Activated CD8-positive, alpha-beta T cell treated with anti-CD3 and anti-CD28 coated beads, Interleukin-2, amount 10 ng/mL, durations not matched to agents 7 days and 5 days (primary cell): Measurements from ENCODE around the gene ADAMTSL4. TPM values are rescaled to one million over a fixed set of nuclear protein-coding genes. Genes with fewer than 3 reads are reported as not detected.

Experiments used
- ATAC-seq: fragments of 150-1000 bp; cut with Tn5 transposase; one replicate; pipeline ENCODE4 v1.10.0; 2021; ENCODE audit warnings: moderate library complexity
- CTCF ChIA-PET: fragments of 350-600 bp; sonication (Branson Sonifier 250); formaldehyde crosslinking; loops from one replicate; lab custom pipeline; 2021; ENCODE audit warnings: antibody characterized with exemption; lab: Charles Lee
- POLR2A ChIA-PET: fragments of 350-600 bp; sonication (Branson Sonifier 250); formaldehyde crosslinking; loops from one replicate; lab custom pipeline; 2021; ENCODE audit warnings: antibody characterized with exemption; lab: Charles Lee
- DNase-seq: peaks from one replicate; pipeline ENCODE4 v3.0.0-alpha.2; 2020
- H3K27ac Mint-ChIP-seq: one replicate; pipeline ENCODE4 v1.8.0; 2021; ENCODE audit warnings: mild to moderate bottlenecking, mixed read lengths
- H3K27me3 Mint-ChIP-seq: one replicate; pipeline ENCODE4 v1.8.0; 2021; ENCODE audit warnings: low read depth, mixed read lengths
- H3K36me3 Mint-ChIP-seq: one replicate; pipeline ENCODE4 v1.8.0; 2021; ENCODE audit warnings: low read depth, mixed read lengths
- H3K4me1 Mint-ChIP-seq: one replicate; pipeline ENCODE4 v1.8.0; 2021; ENCODE audit warnings: low read depth, mixed read lengths
- H3K4me3 Mint-ChIP-seq: one replicate; pipeline ENCODE4 v1.8.0; 2021; ENCODE audit warnings: mild to moderate bottlenecking, mixed read lengths
- H3K9me3 Mint-ChIP-seq: one replicate; pipeline ENCODE4 v1.8.0; 2022; ENCODE audit warnings: mixed read lengths; ENCODE audit not compliant: insufficient read depth
- total RNA-seq, 2 experiments: library from RNA; stranded (reverse); gene quantifications; one replicate each; pipeline ENCODE4 v1.2.3, GENCODE V29; 2021

The ADAMTSL4 gene
- total RNA-seq, 2 experiments from 2014 or later, result not detected

DNA sequence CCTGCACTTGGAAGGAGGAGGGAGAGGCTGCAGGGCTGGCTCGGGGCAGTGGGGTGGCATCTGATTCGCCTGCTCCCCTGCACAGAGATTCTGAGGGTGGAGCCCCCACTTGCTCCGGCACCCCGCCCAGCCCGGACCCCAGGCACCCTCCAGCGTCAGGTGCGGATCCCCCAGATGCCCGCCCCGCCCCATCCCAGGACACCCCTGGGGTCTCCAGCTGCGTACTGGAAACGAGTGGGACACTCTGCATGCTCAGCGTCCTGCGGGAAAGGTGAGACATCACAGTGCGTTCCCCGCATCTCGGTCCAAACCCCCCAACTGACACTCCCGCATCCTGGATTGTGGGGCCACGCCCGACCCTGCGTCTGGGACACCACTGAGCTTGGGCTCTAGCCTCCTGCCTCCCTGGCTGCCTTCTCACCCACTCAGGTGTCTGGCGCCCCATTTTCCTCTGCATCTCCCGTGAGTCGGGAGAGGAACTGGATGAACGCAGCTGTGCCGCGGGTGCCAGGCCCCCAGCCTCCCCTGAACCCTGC is 7.9 kb downstream of the ADAMTSL4 start:
- Mint-ChIP-seq H3K36me3 (no peaks in the 10 kb centered on the region), H3K27me3 (peaks cover 3% of the 10 kb centered on the region), H3K4me3 (no peak overlapping the region), H3K27ac (no peak overlapping the region), H3K4me1 (peaks cover 32% of the 10 kb centered on the region), H3K9me3 (no peaks in the 10 kb centered on the region)
- ChIA-PET POLR2A (interaction anchor here (16.0 kb wide), 1 partner anchor 19 kb away, joined by 1108 read pairs; the partner anchor contains the start of gene MCL1), CTCF (interaction anchor here (0.9 to 9.3 kb wide), 2 partner anchors 25 to 65 kb away, joined by 3 to 386 read pairs; partner anchors contain the start of gene ENSA)
- ATAC-seq (no peak), DNase-seq (no peak)

- Mint-ChIP-seq H3K4me1 (peaks cover 32% of the 10 kb centered on the region), H3K36me3 (no peaks in the 10 kb centered on the region), H3K27ac (no peak overlapping the region), H3K9me3 (no peaks in the 10 kb centered on the region), H3K27me3 (no peaks in the 10 kb centered on the region), H3K4me3 (no peak overlapping the region)
- ChIA-PET CTCF (interaction anchor here (9.3 to 14.3 kb wide), 2 partner anchors 18 to 64 kb away, joined by 386 to 412 read pairs; partner anchors contain the start of genes ENSA and MCL1), POLR2A (interaction anchor here (11.1 to 16.0 kb wide), 2 partner anchors 19 to 58 kb away, joined by 169 to 1108 read pairs; partner anchors contain the start of gene MCL1)
- DNase-seq, result no peak
- ATAC-seq, result no peak
These were observed 8.6 kb downstream of the ADAMTSL4 start for GRCh38 chr1:150557813-150558212.

- Mint-ChIP-seq H3K36me3 (no peaks in the 10 kb centered on the region), H3K27ac (no peak overlapping the region), H3K27me3 (no peaks in the 10 kb centered on the region), H3K4me1 (peaks cover 33% of the 10 kb centered on the region), H3K9me3 (no peaks in the 10 kb centered on the region), H3K4me3 (no peak overlapping the region)
- no peak for DNase-seq
- POLR2A ChIA-PET, result interaction anchor here (11.1 to 16.0 kb wide), 2 partner anchors 18 to 58 kb away, joined by 169 to 1108 read pairs; partner anchors contain the start of gene MCL1
- ATAC-seq, result no peak
- CTCF ChIA-PET, result interaction anchor here (1.4 to 14.3 kb wide), 6 partner anchors 10 to 73 kb away, joined by 4 to 412 read pairs (median 15); partner anchors contain the start of genes ENSA, FALEC and MCL1
These were observed 9.1 kb downstream of the ADAMTSL4 start for GRCh38 chr1:150558303-150558704.

- Mint-ChIP-seq H3K4me3 (no peak overlapping the region), H3K36me3 (no peaks in the 10 kb centered on the region), H3K27me3 (no peaks in the 10 kb centered on the region), H3K9me3 (no peaks in the 10 kb centered on the region), H3K27ac (no peak overlapping the region), H3K4me1 (peaks cover 40% of the 10 kb centered on the region)
- ChIA-PET CTCF (interaction anchor here (0.6 to 14.3 kb wide), 23 partner anchors 8 to 447 kb away, joined by 3 to 412 read pairs (median 7); partner anchors contain the start of genes APH1A, CTSK, ENSA and FALEC), POLR2A (interaction anchor here (1.5 to 16.0 kb wide), 5 partner anchors 7 to 70 kb away, joined by 5 to 1108 read pairs (median 73); partner anchors contain the start of genes ENSA and MCL1)
- no peak for DNase-seq
- ATAC-seq, result no peak
These were observed 9.8 kb downstream of the ADAMTSL4 start for GRCh38 chr1:150558761-150559655.

DNA sequence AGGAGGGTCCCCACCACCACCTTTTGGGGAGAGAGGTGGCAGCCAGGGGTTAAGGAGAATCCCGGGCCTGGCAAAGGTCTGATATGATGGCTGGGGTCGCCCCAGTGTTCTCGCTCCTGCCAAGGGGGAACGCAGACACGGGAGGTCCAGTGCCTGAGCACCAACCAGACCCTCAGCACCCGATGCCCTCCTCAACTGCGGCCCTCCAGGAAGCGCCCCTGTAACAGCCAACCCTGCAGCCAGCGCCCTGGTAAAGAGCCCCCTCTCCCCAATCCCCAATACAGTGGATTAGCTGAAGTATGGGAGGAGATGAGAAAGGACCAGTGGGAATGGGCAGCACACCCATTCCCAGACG is 10.4 kb downstream of the ADAMTSL4 start:
- CTCF ChIA-PET, result interaction anchor here (0.6 to 14.3 kb wide), 26 partner anchors 8 to 447 kb away, joined by 3 to 412 read pairs (median 7); partner anchors contain the start of genes APH1A, CTSK, ENSA and FALEC

DNA sequence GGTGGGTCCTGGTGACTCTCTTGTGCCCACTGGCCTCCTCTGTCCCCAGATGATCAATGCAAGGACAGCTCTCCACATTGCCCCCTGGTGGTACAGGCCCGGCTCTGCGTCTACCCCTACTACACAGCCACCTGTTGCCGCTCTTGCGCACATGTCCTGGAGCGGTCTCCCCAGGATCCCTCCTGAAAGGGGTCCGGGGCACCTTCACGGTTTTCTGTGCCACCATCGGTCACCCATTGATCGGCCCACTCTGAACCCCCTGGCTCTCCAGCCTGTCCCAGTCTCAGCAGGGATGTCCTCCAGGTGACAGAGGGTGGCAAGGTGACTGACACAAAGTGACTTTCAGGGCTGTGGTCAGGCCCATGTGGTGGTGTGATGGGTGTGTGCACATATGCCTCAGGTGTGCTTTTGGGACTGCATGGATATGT is 10.8 kb downstream of the ADAMTSL4 start:
- CTCF ChIA-PET, result interaction anchor here (0.6 to 14.3 kb wide), 37 partner anchors 8 to 446 kb away, joined by 3 to 412 read pairs (median 4); partner anchors contain the start of genes APH1A, CTSK, ENSA and FALEC
- peaks cover 2% of the 10 kb centered on the region for H3K36me3 Mint-ChIP-seq

More for the DNA sequence above, 10.4 kb downstream of the ADAMTSL4 start:
- H3K27ac Mint-ChIP-seq, result peak overlapping the region; percentile 99
- peaks cover 46% of the 10 kb centered on the region for H3K4me1 Mint-ChIP-seq
- H3K36me3 Mint-ChIP-seq, result no peaks in the 10 kb centered on the region
- DNase-seq (no peak), ATAC-seq (no peak)
- H3K9me3 Mint-ChIP-seq, result no peaks in the 10 kb centered on the region
- no peaks in the 10 kb centered on the region for H3K27me3 Mint-ChIP-seq
- POLR2A ChIA-PET, result interaction anchor here (1.5 to 16.0 kb wide), 5 partner anchors 7 to 69 kb away, joined by 5 to 1108 read pairs (median 73); partner anchors contain the start of genes ENSA and MCL1
- no peak overlapping the region for H3K4me3 Mint-ChIP-seq

DNA sequence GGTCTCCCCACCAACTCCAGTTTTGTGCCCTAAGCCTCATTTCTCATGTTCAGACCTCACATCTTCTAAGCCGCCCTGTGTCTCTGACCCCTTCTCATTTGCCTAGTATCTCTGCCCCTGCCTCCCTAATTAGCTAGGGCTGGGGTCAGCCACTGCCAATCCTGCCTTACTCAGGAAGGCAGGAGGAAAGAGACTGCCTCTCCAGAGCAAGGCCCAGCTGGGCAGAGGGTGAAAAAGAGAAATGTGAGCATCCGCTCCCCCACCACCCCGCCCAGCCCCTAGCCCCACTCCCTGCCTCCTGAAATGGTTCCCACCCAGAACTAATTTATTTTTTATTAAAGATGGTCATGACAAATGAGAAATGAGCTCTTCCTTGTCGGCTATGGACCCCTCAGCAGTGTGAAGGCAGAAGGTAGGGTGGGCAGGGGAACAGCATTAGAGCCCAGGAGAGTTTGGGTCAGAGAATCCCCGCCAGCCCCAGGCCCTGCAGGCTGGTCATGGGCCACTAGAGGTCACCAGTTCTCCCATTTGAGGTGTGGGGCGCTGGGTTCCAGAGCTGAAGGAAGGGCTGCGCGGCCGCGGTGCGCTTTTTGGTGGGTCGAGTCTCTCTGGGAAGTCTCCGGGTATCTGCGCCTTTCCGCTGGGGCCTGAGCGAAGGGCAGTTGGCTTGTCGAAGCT is 11.5 kb downstream of the ADAMTSL4 start:
- CTCF ChIA-PET, result interaction anchor here (0.6 to 14.3 kb wide), 50 partner anchors 8 to 446 kb away, joined by 3 to 412 read pairs (median 4); partner anchors contain the start of genes CTSK, ENSA, FALEC and GOLPH3L
- ATAC-seq, result peak; percentile 42
- Mint-ChIP-seq H3K9me3 (no peaks in the 10 kb centered on the region), H3K4me1 (peaks cover 54% of the 10 kb centered on the region), H3K27me3 (no peaks in the 10 kb centered on the region), H3K4me3 (peak overlapping the region; percentile 90), H3K36me3 (peaks cover 2% of the 10 kb centered on the region), H3K27ac (peak overlapping the region; percentile 99)
- POLR2A ChIA-PET, result interaction anchor here (0.6 to 16.0 kb wide), 16 partner anchors 7 to 716 kb away, joined by 3 to 1108 read pairs (median 4); partner anchors contain the start of genes CTSK, ENSA, GOLPH3L and MCL1
- peak; percentile 91 for DNase-seq

More for the DNA sequence above, 10.8 kb downstream of the ADAMTSL4 start:
- POLR2A ChIA-PET, result interaction anchor here (1.5 to 16.0 kb wide), 5 partner anchors 8 to 69 kb away, joined by 5 to 1108 read pairs (median 73); partner anchors contain the start of genes ENSA and MCL1
- Mint-ChIP-seq H3K27me3 (no peaks in the 10 kb centered on the region), H3K27ac (peak overlapping the region; percentile 99), H3K9me3 (no peaks in the 10 kb centered on the region), H3K4me1 (peaks cover 50% of the 10 kb centered on the region), H3K4me3 (peak overlapping the region; percentile 90)
- ATAC-seq, result peak; percentile 8
- DNase-seq, result peak; percentile 86

DNA sequence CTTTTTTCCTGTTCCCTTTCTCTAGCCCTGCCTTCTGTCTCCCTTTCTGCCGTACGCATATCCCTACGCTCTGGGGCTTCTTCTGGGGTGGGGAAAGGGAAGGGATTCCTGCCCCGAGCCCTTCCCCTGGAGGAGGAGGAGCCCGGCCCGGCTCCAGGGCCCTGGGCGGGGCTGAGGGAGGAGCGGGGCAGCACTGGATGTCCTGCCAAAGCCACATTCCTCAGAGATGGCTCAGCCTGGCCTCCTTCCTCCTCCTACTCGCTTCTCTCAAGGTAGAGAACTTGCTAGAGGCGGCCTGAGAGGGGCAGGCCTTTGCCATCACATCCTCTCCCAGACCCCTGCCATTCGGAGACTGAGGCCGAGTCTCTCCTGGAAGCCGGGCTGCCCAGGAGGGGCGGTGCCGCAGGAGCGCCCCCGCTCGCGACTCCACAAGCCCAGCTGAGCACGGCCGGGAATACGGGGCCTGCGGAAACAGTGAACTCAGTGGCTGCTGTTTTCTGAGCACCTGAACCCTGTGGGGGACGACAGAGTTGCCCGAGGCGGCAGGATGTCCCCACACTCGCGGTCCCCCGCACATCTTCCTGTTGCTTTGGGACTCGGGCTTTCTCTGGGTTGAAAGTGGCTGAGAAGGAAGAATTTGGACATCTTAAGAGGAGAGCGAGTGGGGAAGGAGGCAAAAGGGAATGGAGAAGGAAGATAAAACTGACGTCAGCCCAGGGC is 12.2 kb downstream of the ADAMTSL4 start:
- no peaks in the 10 kb centered on the region for H3K27me3 Mint-ChIP-seq
- ATAC-seq, result peak; percentile 31
- peaks cover 2% of the 10 kb centered on the region for H3K36me3 Mint-ChIP-seq
- ChIA-PET POLR2A (interaction anchor here (0.6 to 16.0 kb wide), 14 partner anchors 8 to 675 kb away, joined by 3 to 1108 read pairs (median 4); partner anchors contain the start of genes ENSA, GOLPH3L, MCL1 and MINDY1), CTCF (interaction anchor here (0.6 to 14.3 kb wide), 37 partner anchors 7 to 421 kb away, joined by 3 to 412 read pairs (median 5); partner anchors contain the start of genes ENSA, FALEC, GOLPH3L and MCL1)
- DNase-seq, result peak; percentile 80
- peak overlapping the region; percentile 90 for H3K4me3 Mint-ChIP-seq
- peak overlapping the region; percentile 99 for H3K27ac Mint-ChIP-seq
- H3K4me1 Mint-ChIP-seq, result peaks cover 61% of the 10 kb centered on the region
- H3K9me3 Mint-ChIP-seq, result no peaks in the 10 kb centered on the region

DNA sequence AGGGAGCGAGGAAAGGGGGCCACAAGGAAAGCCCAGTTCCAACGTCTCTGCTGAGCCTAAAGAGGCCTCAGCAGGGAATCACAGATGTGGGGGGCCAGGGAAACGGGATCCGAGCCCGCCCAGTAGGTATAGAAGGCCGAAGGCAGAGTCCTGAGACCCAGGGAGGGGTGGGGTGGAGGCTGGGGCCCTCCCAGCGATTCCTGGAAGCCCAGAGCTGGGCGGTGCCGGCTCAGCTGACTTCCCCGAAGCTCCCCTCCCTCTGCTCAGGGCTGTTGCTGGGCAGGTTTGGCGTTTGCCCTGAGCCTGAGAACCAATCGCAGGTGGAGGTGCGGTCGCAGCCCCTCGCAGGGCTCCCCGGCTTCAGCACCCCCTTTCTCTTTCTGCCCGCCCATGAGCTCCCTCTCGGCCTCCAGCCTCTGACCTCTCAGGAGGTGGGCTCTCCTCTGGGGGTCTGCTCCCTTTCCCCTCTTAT is 12.8 kb downstream of the ADAMTSL4 start:
- H3K4me1 Mint-ChIP-seq, result peaks cover 67% of the 10 kb centered on the region
- POLR2A ChIA-PET, result interaction anchor here (0.6 to 16.0 kb wide), 11 partner anchors 10 to 675 kb away, joined by 3 to 1108 read pairs (median 5); partner anchors contain the start of genes ENSA, GOLPH3L, MCL1 and TARS2

More for the DNA sequence above, 12.8 kb downstream of the ADAMTSL4 start:
- peaks cover 2% of the 10 kb centered on the region for H3K36me3 Mint-ChIP-seq
- peak overlapping the region; percentile 90 for H3K4me3 Mint-ChIP-seq
- ATAC-seq, result peak; percentile 60
- no peaks in the 10 kb centered on the region for H3K9me3 Mint-ChIP-seq
- no peaks in the 10 kb centered on the region for H3K27me3 Mint-ChIP-seq
- CTCF ChIA-PET, result interaction anchor here (1.4 to 14.3 kb wide), 7 partner anchors 14 to 364 kb away, joined by 4 to 412 read pairs (median 7); partner anchors contain the start of genes ENSA, MCL1 and SETDB1
- H3K27ac Mint-ChIP-seq, result peak overlapping the region; percentile 99
- peak; percentile 92 for DNase-seq
